SK-N-SH (cell line): ENCODE data around the gene KRTAP4-12.
"Not testable (repeated sequence)": the region's sequence is repeated elsewhere in the genome, so short reads cannot be mapped to it uniquely, and the experiment has no call there.

Source experiments
- FOXJ3 ChIP-seq: sonication (generic); formaldehyde crosslinking; IDR thresholded peaks from 2 replicates; pipeline ENCODE4 v1.5.1; 2020; ENCODE audit warnings: mild to moderate bottlenecking, missing genetic modification reagents
- FOXM1 ChIP-seq: IDR thresholded peaks from 2 replicates; pipeline ENCODE4 v1.4.0; 2012; ENCODE audit warnings: low read depth, mild to moderate bottlenecking
- JUND ChIP-seq: IDR thresholded peaks from 2 replicates; pipeline ENCODE4 v1.4.0; 2012
- NFIC ChIP-seq: IDR thresholded peaks from 2 replicates; pipeline ENCODE4 v1.4.0; 2012; ENCODE audit warnings: borderline replicate concordance
- NRF1 ChIP-seq: IDR thresholded peaks from 2 replicates; pipeline ENCODE4 v1.6.1; 2012; ENCODE audit warnings: low read depth, mild to moderate bottlenecking, low read length
- POLR2AphosphoS5 ChIP-seq: IDR thresholded peaks from 2 replicates; pipeline ENCODE4 v1.6.1; 2012; ENCODE audit warnings: low read depth, low read length
- RAD21 ChIP-seq: IDR thresholded peaks from 2 replicates; pipeline ENCODE4 v1.6.1; 2012; ENCODE audit warnings: mild to moderate bottlenecking, low read length
- RFX5 ChIP-seq: IDR thresholded peaks from 2 replicates; pipeline ENCODE4 v1.6.1; 2012; ENCODE audit warnings: mild to moderate bottlenecking, improper control_type of control experiment, low read length
- RXRA ChIP-seq: IDR thresholded peaks from 2 replicates; pipeline ENCODE4 v1.4.0; 2012; ENCODE audit warnings: low read depth, mild to moderate bottlenecking, borderline replicate concordance
- TF ChIP-seq, protein P1 (sequence below): fragments of 200-600 bp; sonication (generic); IDR thresholded peaks from 2 replicates; pipeline ENCODE4 v1.6.1; 2017; ENCODE audit warnings: antibody characterized with exemption, mild to moderate bottlenecking, moderate library complexity
- TF ChIP-seq, protein P2 (sequence below): IDR thresholded peaks from 2 replicates; pipeline ENCODE4 v1.4.0; 2012; ENCODE audit warnings: low read depth

DNA sequence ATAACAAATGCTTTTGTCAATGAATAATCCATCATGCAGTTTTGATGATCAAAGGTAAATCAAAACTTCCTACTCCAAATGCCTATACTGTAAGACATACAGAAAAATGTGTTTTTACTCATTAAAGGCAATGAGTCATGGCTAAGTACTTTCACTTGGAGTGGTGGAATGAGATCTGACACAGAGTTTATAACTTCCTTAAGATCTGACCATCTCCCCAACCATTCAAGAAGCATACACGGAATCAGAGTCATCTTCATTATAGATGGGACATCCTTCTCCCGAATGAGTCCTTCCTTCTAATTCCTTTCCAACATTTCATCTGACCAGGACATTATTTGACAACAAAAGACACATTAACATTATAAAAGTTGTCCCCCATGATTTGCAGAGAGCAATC lies 40.6 kb downstream of the KRTAP4-12 start:
- TF ChIP-seq FOXJ3 (CRISPR knock-in tag); RAD21; NFIC; POLR2AphosphoS5; FOXM1; JUND; RXRA; RFX5; NRF1: not testable (repeated sequence)
- TF ChIP-seq, protein P1, sequence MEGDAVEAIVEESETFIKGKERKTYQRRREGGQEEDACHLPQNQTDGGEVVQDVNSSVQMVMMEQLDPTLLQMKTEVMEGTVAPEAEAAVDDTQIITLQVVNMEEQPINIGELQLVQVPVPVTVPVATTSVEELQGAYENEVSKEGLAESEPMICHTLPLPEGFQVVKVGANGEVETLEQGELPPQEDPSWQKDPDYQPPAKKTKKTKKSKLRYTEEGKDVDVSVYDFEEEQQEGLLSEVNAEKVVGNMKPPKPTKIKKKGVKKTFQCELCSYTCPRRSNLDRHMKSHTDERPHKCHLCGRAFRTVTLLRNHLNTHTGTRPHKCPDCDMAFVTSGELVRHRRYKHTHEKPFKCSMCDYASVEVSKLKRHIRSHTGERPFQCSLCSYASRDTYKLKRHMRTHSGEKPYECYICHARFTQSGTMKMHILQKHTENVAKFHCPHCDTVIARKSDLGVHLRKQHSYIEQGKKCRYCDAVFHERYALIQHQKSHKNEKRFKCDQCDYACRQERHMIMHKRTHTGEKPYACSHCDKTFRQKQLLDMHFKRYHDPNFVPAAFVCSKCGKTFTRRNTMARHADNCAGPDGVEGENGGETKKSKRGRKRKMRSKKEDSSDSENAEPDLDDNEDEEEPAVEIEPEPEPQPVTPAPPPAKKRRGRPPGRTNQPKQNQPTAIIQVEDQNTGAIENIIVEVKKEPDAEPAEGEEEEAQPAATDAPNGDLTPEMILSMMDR: not testable (repeated sequence)
- TF ChIP-seq, protein P2, sequence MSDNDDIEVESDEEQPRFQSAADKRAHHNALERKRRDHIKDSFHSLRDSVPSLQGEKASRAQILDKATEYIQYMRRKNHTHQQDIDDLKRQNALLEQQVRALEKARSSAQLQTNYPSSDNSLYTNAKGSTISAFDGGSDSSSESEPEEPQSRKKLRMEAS: not testable (repeated sequence)
